NCI-H1048 (cell line): ENCODE results near the gene MC2R.

Experiments used
- DNase-seq: peaks from one replicate; lab custom pipeline; 2025; lab: John Stamatoyannopoulos, UW

The MC2R gene

DNA sequence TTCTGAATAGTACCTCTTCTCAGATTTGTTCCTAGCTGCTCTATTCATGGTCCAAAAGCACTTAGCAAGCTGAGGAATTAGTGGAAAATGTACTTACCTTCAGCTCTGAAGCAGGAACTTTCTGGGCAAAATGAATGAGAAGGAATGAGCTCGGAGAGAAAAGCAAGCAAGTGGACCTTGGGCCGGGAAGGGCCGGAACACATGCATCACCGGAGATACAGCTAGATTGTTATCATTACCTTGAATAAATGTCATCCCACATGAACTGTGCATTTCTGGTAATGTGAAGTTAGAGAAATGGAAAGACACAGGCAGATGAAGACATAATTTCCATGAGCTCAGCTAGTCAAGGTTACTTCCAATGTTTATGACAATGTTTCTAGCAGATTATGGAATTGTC is at the start of gene MC2R:
Gene MC2R (minus strand): TSS at position 146 of the 400 bp plus-strand sequence. CDS start 30,018 bp downstream, outside the sequence.
- no peak for DNase-seq

DNA sequence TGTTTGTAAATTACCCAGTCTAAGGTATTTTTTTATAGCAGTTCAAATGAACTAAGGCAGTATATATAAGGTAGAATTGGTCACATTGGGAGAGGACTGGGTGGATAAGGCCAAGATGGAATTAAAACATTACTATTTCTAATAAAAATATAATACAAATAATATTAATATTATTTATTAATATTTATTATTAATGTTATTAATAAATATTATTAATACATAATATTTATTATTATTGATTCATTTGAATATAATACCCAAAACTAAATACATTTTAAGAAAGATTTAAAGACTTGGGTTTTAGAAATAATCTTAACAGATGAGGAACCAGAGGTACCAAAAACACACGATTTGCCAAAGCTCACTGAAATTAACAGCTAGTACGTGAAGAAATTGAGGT is 30.5 kb upstream of the MC2R start:
- DNase-seq = no peak

DNA sequence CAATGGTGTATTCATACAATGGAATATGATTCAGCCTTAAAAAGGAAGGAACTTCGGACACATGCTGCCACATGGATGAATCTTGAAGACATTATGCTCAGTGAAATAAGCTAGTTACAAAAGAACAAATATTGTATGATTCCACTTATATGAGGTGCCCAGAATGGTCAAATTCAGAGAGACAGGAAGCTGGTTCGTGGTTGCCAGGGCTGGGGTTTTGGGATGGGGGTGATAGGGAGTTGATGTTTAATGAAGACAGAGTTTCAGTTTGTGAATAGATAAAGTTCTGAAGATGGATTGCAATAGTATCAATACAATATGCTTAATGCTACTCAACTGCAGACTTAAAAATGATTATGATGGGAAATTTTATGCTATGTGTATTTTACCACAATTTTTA is 28.0 kb upstream of the MC2R start:
- no peak for DNase-seq

DNA sequence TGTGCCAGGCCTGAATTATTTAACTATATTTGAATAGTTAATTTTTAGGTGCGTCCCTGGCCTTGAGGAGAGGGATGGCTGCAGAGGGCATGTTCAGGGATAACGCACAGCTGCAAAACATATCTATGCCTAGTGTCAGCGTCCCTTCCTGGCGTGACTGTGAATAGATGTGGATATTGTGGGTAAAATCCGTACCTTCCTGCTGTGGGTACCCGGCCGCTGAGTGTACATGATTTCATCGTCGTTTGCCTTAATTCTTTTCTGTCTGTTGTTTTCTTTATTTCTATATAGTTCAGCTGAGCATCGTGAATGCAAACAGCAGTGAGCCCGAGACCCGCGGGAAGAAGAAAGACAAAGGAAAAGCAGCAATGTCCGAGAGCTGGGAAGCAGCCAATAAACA is 25.0 kb upstream of the MC2R start:
- no peak for DNase-seq

DNA sequence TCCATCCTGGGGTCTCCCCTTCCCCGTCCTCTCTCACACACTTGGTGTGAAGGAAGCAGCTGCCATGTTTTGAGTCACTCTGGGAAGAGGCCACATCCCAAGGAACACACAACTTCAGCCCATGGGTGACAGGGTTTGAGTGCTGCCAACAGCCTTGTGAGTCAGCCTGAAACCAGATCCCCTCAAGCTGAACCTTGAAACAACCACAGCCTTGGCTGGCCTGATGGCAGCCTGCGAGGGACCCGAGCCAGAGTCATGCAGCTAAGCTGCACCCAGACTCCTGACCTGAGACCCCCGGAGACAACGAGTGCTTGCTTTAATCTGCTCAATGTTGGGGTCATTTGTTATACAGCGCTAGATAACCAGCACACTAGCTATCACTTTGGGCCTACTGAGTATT is 19.3 kb upstream of the MC2R start:
- DNase-seq = no peak

DNA sequence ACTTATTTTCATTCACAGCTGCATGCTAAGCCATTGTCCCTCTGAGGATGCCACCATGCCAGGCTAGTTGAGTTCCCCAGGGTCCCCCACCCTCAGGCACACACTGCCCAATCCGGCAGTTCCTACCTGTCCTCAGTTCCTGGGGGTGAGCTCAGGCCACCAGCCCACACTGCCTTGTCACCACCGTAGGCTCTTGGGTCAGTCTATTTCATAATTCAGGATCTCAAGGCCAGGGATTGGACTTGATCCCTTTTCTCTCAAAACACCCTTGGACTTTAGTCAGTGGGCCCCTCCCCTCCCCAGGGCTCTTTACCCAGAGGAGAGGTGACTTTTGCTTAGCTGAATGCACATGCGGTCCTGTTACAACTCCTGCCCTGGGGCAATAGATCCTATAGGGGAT is 18.7 kb upstream of the MC2R start:
- no peak for DNase-seq

DNA sequence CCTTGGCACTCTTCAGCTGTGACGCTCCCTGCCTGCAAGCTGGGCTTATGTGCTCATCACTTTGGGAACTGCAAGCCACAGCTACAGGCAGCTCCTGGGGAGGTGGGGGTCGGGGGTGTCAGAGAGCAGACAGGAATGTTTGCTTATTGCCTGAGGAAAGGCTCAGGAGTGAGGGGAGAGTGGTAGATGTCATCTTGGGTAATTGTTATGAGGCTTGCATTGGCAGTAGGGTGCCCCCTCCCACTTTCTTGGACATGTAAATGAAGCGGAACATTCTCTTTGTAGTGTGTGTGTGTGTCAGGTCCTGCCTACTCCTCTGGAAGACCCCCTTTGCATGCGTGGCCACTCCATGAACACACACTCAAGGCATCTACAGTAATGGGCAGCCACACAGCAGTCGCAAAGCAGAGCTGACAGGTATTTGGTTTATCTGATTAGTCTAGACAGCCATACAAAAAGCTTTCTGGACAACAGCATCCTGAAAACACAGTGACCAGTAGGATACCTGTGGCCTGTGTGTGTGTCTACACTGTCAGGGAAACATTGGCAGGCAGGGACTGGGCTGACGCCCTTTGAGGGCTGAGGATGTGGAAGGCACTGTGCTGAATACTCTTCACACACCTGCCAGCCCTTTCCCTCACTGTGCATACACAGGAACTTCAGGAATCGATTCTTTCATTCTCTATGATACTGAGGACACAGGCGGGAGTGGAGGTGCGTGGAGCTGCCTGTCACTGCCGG is 17.1 kb upstream of the MC2R start:
- no peak for DNase-seq

DNA sequence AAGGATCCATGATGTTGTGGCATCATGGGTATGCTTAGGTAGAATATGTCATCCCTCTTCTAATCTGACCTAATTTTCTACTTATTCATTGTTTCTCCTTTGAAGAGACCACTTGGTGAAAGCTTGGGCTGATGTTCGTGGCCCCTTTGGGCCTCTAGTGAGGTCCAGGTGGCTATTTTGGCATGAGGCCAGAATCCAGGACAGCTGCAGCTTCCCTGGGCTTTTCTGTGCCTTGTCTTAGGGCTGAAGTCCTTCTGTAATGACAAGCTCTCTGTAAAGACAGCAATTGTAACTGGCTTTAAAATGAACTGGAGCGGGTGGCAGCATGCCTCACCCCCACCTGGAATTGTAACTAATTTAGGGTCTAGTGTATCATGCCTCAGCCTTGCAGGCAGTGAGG is 15.6 kb upstream of the MC2R start:
- no peak for DNase-seq

DNA sequence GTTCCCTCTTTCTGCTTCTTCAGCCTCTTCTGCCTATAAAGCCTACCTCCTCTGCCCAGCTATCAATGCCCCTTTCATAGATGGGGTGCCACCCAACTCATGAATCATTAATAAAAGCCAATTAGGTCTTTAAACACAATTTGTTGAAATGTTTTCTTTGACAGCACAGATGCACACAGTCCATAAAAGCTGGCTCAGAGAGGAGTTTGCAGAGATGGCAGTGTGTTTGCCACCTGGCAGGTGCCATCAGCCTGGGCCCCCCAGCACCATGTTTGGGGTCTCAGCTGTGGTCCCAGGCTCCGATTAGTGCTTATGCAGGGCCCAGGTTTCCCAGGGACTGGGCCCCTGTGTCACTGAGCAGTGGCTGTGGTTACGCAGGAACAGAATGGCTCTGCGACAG is 7.9 kb upstream of the MC2R start:
- DNase-seq = no peak

DNA sequence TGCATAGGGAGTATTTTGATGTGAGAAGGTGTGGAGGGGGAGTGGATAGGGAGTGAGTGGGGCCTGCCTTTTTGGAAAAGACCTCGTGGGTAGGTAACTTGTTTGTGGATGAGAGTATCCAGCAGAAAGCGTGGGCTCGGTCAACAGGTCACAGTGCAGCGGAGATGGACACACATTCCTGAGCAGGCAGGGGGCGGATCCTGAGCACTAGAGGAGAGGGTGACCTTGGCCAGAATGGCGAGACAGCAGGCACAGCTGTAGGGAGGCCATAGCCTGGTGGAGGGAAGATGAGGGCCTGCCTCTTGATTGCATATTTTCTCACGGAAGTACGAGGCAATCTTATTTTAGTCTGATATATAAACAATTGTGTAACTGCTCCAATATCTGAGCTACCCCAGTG is 3.6 kb upstream of the MC2R start:
- no peak for DNase-seq

DNA sequence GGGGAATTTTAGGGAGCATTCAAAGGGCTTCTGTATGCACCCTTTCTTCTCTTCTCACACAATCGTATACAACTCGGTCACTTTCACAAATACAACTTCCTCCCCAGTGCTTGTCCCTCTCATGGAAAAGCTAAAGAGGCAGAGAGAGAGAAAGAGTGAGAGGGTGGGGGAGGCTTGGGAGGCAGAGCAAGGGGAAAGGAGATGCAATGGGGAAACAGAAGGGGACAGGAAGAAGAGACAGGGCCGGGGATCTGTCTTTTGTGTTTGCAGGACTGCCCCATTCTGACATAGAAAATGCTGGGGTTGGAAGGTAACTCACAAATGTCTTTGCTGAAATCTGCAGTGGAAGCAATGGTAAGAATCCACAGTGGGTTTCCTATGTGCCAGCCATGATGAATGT is 2.1 kb upstream of the MC2R start:
- DNase-seq = no peak

DNA sequence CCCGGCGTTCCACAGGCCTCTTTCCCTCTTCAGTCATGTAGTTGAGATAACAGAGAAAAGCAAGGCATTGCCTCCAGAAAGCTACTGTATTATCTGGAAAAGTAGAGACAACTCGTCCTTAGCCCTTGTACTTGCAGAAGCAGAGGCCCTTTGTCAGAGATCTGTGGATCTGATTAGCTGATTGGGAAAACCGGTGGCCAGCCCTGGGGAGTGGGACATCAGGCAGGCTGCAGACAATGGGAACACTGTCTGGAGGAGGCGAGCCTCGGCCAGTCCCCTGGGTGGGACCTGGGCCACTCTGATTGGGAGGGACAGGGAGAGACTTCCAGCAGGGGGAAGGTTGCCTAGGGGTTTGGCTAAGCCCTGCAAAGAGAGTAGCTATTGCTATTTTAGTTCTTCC is 1.2 kb upstream of the MC2R start:
- DNase-seq = no peak

DNA sequence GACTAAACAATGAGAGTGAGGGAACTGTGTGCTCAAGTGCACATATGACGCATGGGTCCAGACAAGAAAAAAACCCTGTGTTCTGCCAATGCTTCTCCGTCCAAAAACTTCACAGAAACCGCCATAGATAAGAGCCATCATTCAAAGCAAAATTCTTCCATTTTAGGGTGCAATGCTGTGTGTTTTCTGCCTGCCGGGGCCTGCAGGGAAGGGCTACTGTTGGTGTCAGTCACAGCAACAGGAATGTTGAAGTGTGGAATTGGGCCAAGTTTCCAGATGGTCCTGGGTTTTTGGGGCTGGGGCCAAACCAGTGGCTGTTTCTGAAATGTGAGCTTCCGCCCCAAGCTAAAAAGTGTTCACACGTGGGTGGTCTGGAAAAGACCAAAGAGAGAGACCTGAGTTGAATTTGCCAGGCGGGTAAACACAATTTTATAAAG is 677 bp upstream of the MC2R start:
- DNase-seq = no peak

DNA sequence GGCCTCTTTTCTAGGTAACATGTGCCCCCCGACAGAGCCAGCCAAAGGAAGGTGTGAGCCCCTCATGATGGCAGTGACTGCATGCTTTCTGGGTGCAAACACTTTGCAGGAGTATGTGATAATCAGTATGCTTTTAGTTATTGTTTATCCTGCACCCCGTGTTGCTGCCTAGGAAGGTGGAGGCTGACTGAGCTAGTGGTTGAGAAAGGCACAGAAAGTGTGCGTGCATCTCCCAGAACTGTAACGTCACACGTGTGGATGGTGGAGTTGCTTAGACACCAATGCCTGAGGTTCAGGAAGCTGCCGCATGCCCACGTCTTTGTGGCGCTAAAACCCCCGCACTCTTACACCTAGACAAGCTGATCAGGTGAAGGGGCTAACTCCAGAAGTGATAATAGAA is 580 bp downstream of the MC2R start:
- DNase-seq = no peak

DNA sequence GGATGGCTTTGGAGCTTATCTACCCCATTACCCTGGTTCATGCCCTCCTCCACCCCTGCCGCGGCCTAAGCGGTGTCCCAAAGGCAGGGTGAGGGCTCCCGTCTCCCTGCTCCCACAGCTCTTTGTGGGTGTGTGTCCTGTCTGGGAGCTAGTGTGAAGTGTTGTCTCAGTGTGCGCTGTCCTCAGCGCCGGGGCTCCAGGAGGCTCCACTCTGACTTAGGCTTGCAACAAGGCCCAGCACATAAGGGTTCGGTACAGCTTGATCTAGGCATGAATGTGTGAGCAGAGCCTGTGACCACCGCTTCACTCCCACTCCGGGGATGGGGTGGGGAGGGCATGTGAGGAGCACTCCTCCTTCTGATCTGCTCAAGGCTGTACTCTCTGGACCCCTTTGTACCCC is 1.2 kb downstream of the MC2R start:
- no peak for DNase-seq

DNA sequence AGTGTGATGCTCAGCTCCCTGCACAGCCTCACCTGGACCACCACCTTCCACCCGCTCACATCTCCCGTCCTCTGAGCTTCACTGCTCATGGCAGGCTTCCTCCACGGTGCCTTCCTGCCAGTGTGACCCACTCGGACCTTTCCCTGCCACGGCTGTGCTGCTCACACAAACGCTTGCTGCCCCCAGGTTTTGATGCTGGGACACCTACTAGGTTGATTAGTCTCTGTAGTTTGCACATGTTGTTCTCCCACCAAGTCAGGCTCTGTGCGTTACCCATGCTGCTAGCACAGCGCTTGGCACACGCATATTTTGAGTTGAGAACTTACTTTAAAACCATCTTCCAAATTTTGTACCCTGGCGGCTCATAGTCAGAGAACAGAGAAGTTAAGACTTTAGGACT is 2.1 kb downstream of the MC2R start:
- DNase-seq = no peak

DNA sequence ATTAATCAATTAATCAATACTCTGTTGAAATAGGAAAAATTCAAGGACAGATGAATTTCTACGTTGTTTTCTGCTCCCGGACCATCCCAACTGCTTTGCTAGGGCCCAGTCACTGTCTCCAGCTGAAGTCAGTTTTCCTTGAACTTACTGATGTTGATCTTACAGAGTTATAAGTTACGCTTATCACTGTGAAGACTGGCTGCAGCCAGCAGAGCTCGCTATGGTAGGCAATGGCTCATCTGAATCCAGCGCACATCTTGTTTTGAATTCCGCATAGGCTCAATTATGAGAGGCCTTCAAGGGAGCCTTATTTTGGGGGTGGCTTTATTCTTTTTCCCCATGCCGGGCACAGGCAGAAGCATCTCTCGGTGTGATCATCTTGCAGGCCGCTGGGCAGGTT is 2.7 kb downstream of the MC2R start:
- no peak for DNase-seq

DNA sequence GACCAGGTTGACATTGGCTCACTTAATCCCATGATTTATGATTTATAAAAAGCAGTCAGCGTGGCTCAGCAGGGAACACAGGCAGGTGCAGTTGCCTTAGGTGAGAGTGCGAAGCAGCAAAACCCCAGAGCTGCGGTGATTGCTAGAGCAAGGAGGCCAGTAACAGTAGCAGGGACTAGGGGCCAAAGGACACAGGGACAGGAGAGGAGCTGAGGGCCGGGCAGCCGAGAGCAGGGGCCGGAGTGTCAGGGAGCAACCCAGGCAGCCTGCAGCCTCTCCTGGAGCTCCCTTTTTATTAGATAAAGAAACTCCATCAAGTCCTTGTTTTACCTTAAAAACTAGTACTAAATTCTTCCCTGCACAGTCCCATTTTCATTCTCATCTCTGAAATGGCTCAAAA is 4.3 kb downstream of the MC2R start:
- DNase-seq = no peak

DNA sequence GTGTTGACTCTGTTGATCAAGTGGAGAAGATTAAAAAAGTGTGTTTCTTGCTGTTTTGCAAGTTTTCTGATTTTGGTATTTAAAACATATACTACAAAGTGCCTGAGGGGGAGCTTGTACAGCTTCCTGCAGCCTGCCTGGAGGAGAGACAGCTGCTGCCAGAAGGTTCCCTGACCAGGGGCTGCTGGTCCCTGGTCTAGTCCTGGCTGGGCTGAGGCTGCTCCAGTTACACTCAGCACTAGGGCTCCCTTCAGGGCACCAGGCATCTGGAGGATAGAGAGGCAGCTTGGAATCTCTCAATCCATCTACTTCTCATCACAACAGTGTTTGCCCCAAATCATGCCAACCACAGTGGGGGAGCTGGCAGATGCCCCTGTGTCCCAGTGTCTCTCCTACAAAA is 4.8 kb downstream of the MC2R start:
- no peak for DNase-seq

DNA sequence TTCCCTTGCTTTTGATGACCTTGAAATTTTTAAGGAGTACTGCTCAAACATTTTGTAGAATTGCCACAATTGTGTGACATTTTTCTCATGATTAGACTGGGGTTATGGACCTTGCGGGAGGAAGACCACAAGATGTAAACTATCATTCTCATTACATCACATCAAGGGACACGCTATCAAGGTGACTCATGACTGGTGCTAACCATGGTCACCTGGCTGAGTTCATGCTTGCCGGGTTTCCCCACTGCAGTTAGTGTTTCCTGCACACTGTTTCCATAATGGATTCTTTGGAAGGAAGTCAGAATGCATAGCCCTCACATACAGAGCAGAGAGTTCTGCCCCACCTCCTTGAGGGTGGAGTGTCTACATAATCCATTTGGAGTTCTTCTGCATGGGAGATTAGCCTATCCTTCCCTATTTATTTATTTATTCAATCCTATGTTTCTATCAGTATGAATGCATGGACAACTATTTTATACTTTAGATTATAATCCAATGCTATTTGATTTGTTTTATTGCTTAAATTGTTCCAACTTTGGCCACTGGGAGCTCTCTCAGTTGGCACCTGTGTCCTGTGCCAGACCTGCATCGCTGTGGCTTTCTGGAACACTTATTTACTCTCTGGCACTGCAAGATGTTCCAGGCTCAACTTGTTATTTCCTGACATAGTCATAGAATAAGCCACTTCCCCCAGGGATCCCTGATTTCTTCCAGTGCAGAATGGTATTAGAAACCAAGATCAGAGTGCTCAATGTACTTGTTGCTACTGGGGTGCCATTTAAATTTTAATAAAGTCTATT is 6.0 kb downstream of the MC2R start:
- no peak for DNase-seq

DNA sequence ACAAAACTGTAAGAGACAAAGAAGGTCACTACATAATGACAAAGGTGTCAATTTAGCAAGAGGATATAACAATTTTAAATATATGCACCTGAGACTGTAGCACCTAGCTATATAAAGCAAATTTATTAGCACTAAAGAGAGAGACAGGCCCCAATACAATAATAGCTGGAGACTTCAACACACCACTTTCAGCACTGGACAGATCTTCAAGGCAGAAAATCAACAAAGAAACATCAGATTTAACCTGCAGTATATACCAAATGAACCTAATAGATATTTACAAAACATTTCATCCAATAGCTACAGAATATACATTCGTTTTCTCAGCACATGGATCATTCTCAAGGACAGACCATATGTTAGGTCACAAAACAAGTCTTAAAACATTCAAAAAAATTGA is 14.7 kb downstream of the MC2R start:
- DNase-seq = no peak

DNA sequence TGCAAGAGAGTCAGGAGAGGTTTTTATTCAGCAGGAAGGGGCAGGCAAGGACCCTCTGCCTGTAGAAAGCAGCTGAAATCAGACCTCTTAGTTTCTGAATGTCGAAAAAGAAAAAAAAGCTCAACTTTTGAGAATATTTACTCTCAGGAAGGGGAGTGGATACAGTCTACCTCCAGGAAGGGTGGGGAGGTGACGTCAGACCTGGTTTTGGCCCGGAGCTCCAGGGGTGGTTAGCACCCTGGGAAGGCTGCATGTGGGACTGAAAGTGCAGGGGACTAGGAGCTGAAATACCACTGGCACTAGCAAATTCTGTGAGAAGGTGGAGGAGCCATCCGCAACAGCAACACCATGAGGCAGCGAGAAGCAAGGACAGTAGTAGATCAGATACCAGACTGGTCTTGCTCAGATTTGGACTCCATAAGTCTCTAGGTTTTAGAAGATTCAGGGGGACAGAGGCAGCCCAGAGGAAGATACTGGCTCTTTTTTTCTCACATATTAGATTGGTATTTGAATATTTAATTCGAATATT is 19.8 kb downstream of the MC2R start:
- DNase-seq = no peak

DNA sequence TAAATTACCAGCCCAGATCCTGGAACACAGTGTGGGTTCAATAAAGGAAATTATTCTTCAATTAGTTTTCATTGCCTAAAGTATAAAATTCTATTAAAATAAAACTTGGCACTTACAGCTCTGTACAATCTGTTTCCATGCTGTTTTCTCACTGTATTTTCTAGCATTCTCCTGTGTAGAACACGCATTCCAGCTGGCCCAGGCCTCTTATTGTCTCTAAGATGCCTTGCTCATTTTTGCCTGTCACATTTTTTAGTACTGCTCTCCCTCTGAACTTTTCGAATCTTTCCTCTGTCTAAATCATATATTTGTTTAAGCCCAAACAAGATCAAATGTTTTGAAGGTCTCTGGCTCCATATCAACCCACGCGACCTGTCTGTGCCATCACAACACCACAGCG is 20.8 kb downstream of the MC2R start:
- DNase-seq = no peak

DNA sequence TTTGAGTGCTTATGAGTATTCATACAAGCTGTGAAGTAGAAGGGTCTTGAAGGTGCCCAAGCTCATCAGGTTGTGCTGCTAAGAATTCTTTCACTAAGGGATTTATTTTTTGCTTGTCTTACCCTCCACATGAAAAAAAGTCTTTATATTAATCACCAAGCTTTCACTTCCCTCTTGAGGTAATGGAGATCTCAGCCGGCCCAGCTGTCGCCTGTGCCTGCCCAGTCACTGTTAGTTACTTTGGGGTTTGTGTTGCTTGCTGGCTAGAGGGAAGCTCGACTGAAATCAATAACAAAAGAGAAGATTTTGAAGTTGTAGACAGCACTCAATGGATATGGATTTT is 21.9 kb downstream of the MC2R start:
- DNase-seq = no peak
